GM12878 (cell line): ENCODE measurements around the gene PRSS57. TPM values are rescaled to one million over a fixed set of nuclear protein-coding genes. Genes with fewer than 3 reads are reported as not detected.
A peak's percentile ranks its signal among the peaks of the same experiment; 100 is the strongest.

Source experiments
- ATAC-seq: fragments of 200-7000 bp; cut with Tn5 transposase; 3 replicates; pipeline ENCODE4 v1.9.1; 2020; ENCODE audit warnings: mild to moderate bottlenecking, moderate library complexity
- BruUV-seq: library from RNA; stranded (reverse); fragments of 400-500 nt; replicated peaks from 2 replicates; lab custom pipeline; 2021; lab: Mats Ljungman, UMichigan
- CTCF ChIA-PET: fragments of 300-600 bp; sonication (Branson Sonifier 250); formaldehyde crosslinking; extraction: SDS; loops from one replicate; lab custom pipeline; 2021; ENCODE audit warnings: inconsistent platforms; lab: Yijun Ruan, JAX
- POLR2A ChIA-PET: fragments of 350-600 bp; formaldehyde crosslinking; extraction: SDS; loops from one replicate; lab custom pipeline; 2021; ENCODE audit warnings: inconsistent platforms; lab: Charles Lee
- RAD21 ChIA-PET: fragments of 300-600 bp; sonication (Branson Sonifier 250); formaldehyde crosslinking; loops from one replicate; lab custom pipeline; 2023; ENCODE audit warnings: antibody characterized with exemption; ENCODE audit not compliant: unreplicated experiment; lab: Charles Lee
- SMC1A ChIA-PET: fragments of 300-600 bp; sonication (Branson Sonifier 250); formaldehyde crosslinking; loops from one replicate; lab custom pipeline; 2023; ENCODE audit not compliant: unreplicated experiment, uncharacterized antibody; lab: Charles Lee
- DNase-seq: peaks from one replicate; pipeline ENCODE4 v3.0.0-alpha.2; 2011; ENCODE audit warnings: low read depth, low spot score
- FAIRE-seq: peaks from 3 replicates; lab custom pipeline; 2011; peaks lifted over from hg19 to GRCh38; lab: Jason Lieb, UNC
- H2AFZ ChIP-seq: 2 replicates; pipeline ENCODE4 v1.6.0; 2011; ENCODE audit warnings: low read depth, low read length, control low read depth; ENCODE audit not compliant: control insufficient read depth
- H3K27ac ChIP-seq: 2 replicates; pipeline ENCODE4 v1.5.1; 2011; ENCODE audit warnings: control low read depth; ENCODE audit not compliant: control insufficient read depth, insufficient read depth
- H3K27me3 ChIP-seq, 2 experiments: replicated peaks in 1 of 2; 2 replicates each; pipeline versions ENCODE4 v1.6.0 to v1.6.1; 2011; ENCODE audit warnings: low read length in 1 of 2; ENCODE audit not compliant: control insufficient read depth in 2 of 2, insufficient read depth in 2 of 2
- H3K36me3 ChIP-seq, 2 experiments: 2 replicates each; pipeline ENCODE4 v1.5.1; 2011; ENCODE audit warnings: low read length in 1 of 2; ENCODE audit not compliant: control insufficient read depth in 2 of 2, insufficient read depth in 2 of 2
- H3K4me1 ChIP-seq: 2 replicates; pipeline ENCODE4 v1.6.1; 2011; ENCODE audit warnings: mild to moderate bottlenecking, low read length, moderate library complexity, mixed read lengths; ENCODE audit not compliant: control insufficient read depth, insufficient read depth
- H3K4me2 ChIP-seq: 2 replicates; pipeline ENCODE4 v1.6.0; 2011; ENCODE audit warnings: control low read depth; ENCODE audit not compliant: control insufficient read depth, insufficient read depth
- H3K4me3 ChIP-seq: fragments of 200-600 bp; sonication (generic); 2 replicates; pipeline ENCODE4 v1.5.1; 2016
- H3K79me2 ChIP-seq: 2 replicates; pipeline ENCODE4 v1.6.0; 2011; ENCODE audit warnings: low read length; ENCODE audit not compliant: control insufficient read depth, insufficient read depth
- H3K9ac ChIP-seq: 2 replicates; pipeline ENCODE4 v1.8.0; 2011; ENCODE audit warnings: low read length, control low read depth, mixed read lengths; ENCODE audit not compliant: control insufficient read depth, insufficient read depth
- H3K9me3 ChIP-seq: replicated peaks from 3 replicates; pipeline ENCODE4 v1.5.1; 2011; ENCODE audit warnings: mild to moderate bottlenecking, low read length; ENCODE audit not compliant: control insufficient read depth, insufficient read depth
- H4K20me1 ChIP-seq: 2 replicates; pipeline ENCODE4 v1.6.0; 2011; ENCODE audit not compliant: control insufficient read depth, insufficient read depth
- EGR1 ChIP-seq, 2 experiments: IDR thresholded peaks; 1 replicate in 1 of 2; 2 replicates in 1 of 2; pipeline ENCODE4 v1.6.1; 2011 to 2012; ENCODE audit warnings: low read depth in 2 of 2, low read length in 2 of 2, borderline replicate concordance in 1 of 2, mild to moderate bottlenecking in 1 of 2, moderate library complexity in 1 of 2
- POLR2A ChIP-seq: IDR thresholded peaks from 2 replicates; pipeline ENCODE4 v1.6.1; 2011; ENCODE audit warnings: low read depth, mild to moderate bottlenecking, low read length
- TCF7 ChIP-seq: IDR thresholded peaks from 2 replicates; pipeline ENCODE4 v1.6.1; 2014; ENCODE audit warnings: antibody characterized with exemption, borderline replicate concordance
- WGBS: methylation state at CpG from one replicate; pipeline ENCODE4 v1.1.6; 2016; ENCODE audit warnings: low lambda C conversion rate; ENCODE audit not compliant: insufficient replicate concordance, insufficient coverage; ENCODE audit errors: missing lambda C conversion rate; 5-methylcytosine and 5-hydroxymethylcytosine counted together
- in situ Hi-C: fragments of 300-500 bp; cut with MboI; formaldehyde crosslinking; loops from 9 replicates; pipeline ENCODE4 v1.14.3; 2018; ENCODE audit warnings: mixed read lengths
- intact Hi-C: fragments of 100-400 bp; cut with micrococcal nuclease; formaldehyde crosslinking; loops from one replicate; pipeline ENCODE4 v1.14.2; 2022; ENCODE audit not compliant: unreplicated experiment
- polyA plus RNA-seq, 11 experiments: library from polyadenylated mRNA; depleted of rRNA in 4 of 11; unstranded in 6 of 11; stranded (reverse) in 5 of 11; fragments of >200 nt; fragmentation: Nextera tagmentation in 4 of 11; fragmentation: Illumina TruSeq in 1 of 11; extraction: Ambion mirVana in 4 of 11; extraction: Trizol in 1 of 11; gene quantifications; 1 replicate in 1 of 11; 2 replicates in 10 of 11; pipeline versions ENCODE4 v1.2.1 to v1.2.3, GENCODE V29; 2011 to 2016; ENCODE audit warnings: inconsistent platforms in 2 of 11, missing spikeins in 2 of 11, low read depth in 1 of 11
- total RNA-seq, 4 experiments: library from RNA; depleted of rRNA in 3 of 4; stranded (reverse); fragments of >200 nt in 3 of 4; fragmentation: Illumina TruSeq in 1 of 4; extraction: Trizol in 1 of 4; gene quantifications; 2 replicates each; pipeline versions ENCODE4 v1.2.1 to v1.2.3, GENCODE V29; 2013 to 2021
- TF ChIP-seq, protein P1 (sequence below): IDR thresholded peaks from 2 replicates; pipeline ENCODE4 v1.6.1; 2012; ENCODE audit warnings: mild to moderate bottlenecking, low read depth, low read length

The PRSS57 gene
- total and polyA plus RNA-seq, 10 of the 15 experiments (the other 5 are each of a cell fraction or from before 2014, with no cell fraction given), result not detected

DNA sequence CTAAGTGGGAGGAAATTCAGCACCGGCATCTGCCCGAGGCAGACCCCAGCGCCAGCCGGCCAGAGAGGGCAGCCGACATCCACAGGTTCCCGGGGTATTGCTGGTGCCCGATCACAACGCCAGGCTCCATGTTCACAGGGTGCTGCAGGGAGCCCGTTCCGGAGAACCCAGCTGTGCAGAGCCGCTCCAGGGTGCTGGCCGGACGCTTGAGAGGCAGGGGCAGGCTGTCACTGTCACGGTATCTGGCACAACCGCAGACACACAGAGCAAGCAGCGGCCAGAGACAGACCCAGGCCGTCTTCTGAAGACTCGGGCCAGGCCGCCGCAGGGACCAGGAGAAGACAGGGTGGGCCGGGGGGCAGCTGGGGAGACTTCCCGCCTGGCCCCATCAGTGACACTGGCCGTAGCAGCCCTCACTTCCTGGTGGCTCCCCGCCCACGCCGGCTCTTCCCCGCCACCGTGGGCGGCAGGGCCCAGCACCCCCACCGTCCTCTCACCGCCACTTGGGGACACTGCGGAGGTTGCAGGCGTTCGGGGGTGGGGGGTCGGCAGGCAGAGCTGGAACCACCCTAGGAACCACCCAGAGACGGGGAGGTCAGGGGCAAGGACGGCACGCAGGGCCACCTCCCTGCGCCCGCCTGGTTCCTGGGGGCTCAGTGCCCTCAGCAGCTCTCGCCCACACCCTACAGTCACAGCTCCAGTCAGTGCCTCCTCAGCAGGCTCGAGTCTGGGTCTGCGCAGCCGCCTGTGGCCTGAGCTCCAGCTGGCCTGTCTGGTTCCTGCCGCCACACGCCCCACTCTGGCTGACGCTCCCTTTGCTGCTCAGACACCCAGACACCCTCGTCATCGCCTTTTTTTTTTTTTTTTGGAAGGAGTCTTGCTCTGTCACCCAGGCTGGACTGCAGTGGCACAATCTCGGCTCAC lies 36.1 kb downstream of the PRSS57 start:
- RAD21 ChIA-PET, result no interaction called here
- no TSS peak for BruUV-seq
- no peak for ATAC-seq

DNA sequence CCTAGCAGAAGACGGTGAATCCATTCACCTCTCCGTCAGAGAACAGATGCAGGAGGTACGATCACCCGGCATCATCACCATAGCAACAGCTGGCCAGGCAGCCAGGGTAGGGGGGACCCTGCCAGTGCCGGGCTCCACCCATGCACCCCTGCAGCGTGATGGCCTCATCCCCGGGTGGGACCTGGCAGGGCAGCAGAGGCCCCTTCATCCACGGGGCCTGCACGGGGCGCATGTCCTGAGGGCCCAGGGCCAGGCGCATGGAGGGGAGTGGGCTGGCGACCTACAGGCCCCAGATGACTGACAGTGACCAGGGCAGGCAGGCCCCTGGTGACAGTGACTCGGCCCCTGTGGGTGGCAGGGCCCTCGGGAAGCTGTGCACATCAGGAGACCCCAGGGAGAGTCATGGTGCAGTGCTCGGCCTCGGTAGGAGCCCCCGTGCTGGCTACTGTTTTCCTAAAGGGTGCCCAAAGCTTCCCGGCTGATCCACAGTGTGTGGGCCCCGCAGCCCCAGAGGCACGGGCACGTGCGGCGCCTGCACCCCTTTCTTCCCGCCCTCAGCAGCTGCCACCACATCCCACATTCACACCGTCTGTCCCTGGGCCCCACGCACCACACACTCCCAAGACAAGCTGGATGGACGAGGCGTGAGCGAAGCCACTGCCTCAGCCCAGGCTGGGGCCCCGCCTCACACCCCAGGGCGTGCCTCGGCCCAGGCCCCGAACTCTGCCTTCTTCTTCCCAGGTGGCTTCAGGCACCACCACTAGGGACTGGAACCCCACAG lies 37.0 kb downstream of the PRSS57 start:
- H3K4me1 ChIP-seq, result peaks cover 10% of the 10 kb centered on the region; the same call in 1 of the 2 replicates
- no TSS peak for BruUV-seq
- peaks cover 7 to 37% of the 10 kb centered on the region in 2 experiments for H3K36me3 ChIP-seq
- FAIRE-seq (no peak), ATAC-seq (no peak), DNase-seq (no peak)
- H3K9ac ChIP-seq, result no peak overlapping the region
- 78% methylated on average over 28 of the region's 33 CpGs for WGBS
- H3K4me3 ChIP-seq, result no peak overlapping the region
- ChIA-PET CTCF (no interaction called here), RAD21 (no interaction called here), POLR2A (no interaction called here), SMC1A (no interaction called here)
- no peaks in the 10 kb centered on the region for H3K9me3 ChIP-seq
- intact Hi-C loops (no loop called here), in situ Hi-C loops (no loop called here)
- H2AFZ ChIP-seq, result no peak overlapping the region
- peak overlapping the region; percentile 25; the same call in 1 of the 2 replicates for H3K4me2 ChIP-seq
- H3K79me2 ChIP-seq, result peaks cover 92% of the 10 kb centered on the region
- H3K27ac ChIP-seq, result no peak overlapping the region
- H3K27me3 ChIP-seq, result no peaks in the 10 kb centered on the region
- H4K20me1 ChIP-seq, result peaks cover 20% of the 10 kb centered on the region
- TF ChIP-seq, protein P1, sequence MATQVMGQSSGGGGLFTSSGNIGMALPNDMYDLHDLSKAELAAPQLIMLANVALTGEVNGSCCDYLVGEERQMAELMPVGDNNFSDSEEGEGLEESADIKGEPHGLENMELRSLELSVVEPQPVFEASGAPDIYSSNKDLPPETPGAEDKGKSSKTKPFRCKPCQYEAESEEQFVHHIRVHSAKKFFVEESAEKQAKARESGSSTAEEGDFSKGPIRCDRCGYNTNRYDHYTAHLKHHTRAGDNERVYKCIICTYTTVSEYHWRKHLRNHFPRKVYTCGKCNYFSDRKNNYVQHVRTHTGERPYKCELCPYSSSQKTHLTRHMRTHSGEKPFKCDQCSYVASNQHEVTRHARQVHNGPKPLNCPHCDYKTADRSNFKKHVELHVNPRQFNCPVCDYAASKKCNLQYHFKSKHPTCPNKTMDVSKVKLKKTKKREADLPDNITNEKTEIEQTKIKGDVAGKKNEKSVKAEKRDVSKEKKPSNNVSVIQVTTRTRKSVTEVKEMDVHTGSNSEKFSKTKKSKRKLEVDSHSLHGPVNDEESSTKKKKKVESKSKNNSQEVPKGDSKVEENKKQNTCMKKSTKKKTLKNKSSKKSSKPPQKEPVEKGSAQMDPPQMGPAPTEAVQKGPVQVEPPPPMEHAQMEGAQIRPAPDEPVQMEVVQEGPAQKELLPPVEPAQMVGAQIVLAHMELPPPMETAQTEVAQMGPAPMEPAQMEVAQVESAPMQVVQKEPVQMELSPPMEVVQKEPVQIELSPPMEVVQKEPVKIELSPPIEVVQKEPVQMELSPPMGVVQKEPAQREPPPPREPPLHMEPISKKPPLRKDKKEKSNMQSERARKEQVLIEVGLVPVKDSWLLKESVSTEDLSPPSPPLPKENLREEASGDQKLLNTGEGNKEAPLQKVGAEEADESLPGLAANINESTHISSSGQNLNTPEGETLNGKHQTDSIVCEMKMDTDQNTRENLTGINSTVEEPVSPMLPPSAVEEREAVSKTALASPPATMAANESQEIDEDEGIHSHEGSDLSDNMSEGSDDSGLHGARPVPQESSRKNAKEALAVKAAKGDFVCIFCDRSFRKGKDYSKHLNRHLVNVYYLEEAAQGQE, result no peak
- TF ChIP-seq POLR2A, result peak; percentile 58
- TF ChIP-seq, all 136 proteins: peak for 1

More for the DNA sequence above, 36.1 kb downstream of the PRSS57 start:
- Histone ChIP-seq H3K4me3 (no peak overlapping the region), H3K9me3 (no peaks in the 10 kb centered on the region), H3K79me2 (peaks cover 82% of the 10 kb centered on the region), H3K4me2 (peak overlapping the region; percentile 98), H3K27ac (no peak overlapping the region)
- POLR2A ChIA-PET, result no interaction called here
- SMC1A ChIA-PET, result no interaction called here
- intact Hi-C loops, result no loop called here
- in situ Hi-C loops, result no loop called here
- TF ChIP-seq EGR1 (IDR thresholded peaks at IDR 0.05; ENCODE audit: borderline replicate concordance in 1 of 2, low read depth in 2 of 2, low read length in 2 of 2) (0 out of 3 replicates have a peak, but pooled peaks of 1 of the 2 experiments have one; percentile 38), POLR2A (peak; percentile 56), TCF7 (no peak)
- TF ChIP-seq, all 136 proteins: peak for 2
- peaks cover 15% of the 10 kb centered on the region; the same call in 1 of the 2 replicates for H3K4me1 ChIP-seq
- CTCF ChIA-PET, result no interaction called here
- no peak overlapping the region for H2AFZ ChIP-seq
- no peak for FAIRE-seq
- no peak overlapping the region for H3K9ac ChIP-seq
- no peaks in the 10 kb centered on the region for H3K27me3 ChIP-seq
- no peak for DNase-seq
- H3K36me3 ChIP-seq, result peaks cover 4 to 29% of the 10 kb centered on the region in 2 experiments; a peak in 3 of 4 replicates
- peaks cover 15% of the 10 kb centered on the region for H4K20me1 ChIP-seq
- 30% methylated on average over 45 of the region's 50 CpGs for WGBS
